HepG2 (cell line): ENCODE data around the gene LYPD6B.

ENCODE experiments used
- FOXM1 ChIP-seq: sonication (generic); formaldehyde crosslinking; IDR thresholded peaks from 2 replicates; pipeline ENCODE4 v1.5.0; 2020; ENCODE audit warnings: missing genetic modification reagents
- HDAC2 ChIP-seq: sonication (generic); formaldehyde crosslinking; IDR thresholded peaks from 2 replicates; pipeline ENCODE4 v1.4.0; 2020; ENCODE audit warnings: missing genetic modification reagents
- NFYB ChIP-seq: sonication (generic); formaldehyde crosslinking; IDR thresholded peaks from 2 replicates; pipeline ENCODE4 v1.4.0; 2020; ENCODE audit warnings: missing genetic modification reagents
- POLR2AphosphoS5 ChIP-seq: IDR thresholded peaks from 2 replicates; pipeline ENCODE4 v1.6.1; 2012; ENCODE audit warnings: low read depth, low read length

DNA sequence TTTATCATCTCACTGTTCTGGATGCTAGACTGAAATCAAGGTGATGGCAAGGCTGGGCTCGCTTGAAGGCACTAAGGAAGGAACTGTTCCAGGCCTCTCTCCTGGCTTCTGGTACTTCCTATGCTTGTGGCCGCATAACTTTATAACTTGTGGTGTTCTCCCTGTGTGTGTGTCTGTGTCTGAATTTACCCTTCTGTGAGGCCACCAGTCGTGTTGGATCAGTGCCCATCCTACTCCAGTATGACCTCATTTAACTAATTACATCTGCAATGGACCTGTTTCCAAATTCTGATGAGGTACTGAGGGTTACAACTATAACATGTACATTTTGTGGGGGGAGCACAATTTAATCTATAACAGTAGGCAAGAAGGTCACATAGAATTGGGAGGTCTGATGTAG is 41.6 kb downstream of the LYPD6B start:
- no peak for TF ChIP-seq FOXM1
- no peak for TF ChIP-seq HDAC2 (CRISPR knock-in tag)
- no peak for TF ChIP-seq NFYB (CRISPR knock-in tag)
- no peak for TF ChIP-seq POLR2AphosphoS5
